OCI-LY7 (cell line): ENCODE results near the gene CALM1.

ENCODE experiments used
- CTCF ChIP-seq: fragments of 200-600 bp; sonication (generic); conservative IDR thresholded peaks from 2 replicates; pipeline ENCODE4 v1.5.1; 2014; ENCODE audit warnings: mild to moderate bottlenecking, antibody characterized with exemption, low read length, moderate library complexity, mixed read lengths
- EZH2phosphoT487 ChIP-seq: fragments of 200-600 bp; sonication (generic); IDR thresholded peaks from 2 replicates; pipeline ENCODE4 v1.6.1; 2018; ENCODE audit warnings: low read depth, borderline replicate concordance, mild to moderate bottlenecking, mixed run types, antibody characterized with exemption, low read length, moderate library complexity, mixed read lengths

DNA sequence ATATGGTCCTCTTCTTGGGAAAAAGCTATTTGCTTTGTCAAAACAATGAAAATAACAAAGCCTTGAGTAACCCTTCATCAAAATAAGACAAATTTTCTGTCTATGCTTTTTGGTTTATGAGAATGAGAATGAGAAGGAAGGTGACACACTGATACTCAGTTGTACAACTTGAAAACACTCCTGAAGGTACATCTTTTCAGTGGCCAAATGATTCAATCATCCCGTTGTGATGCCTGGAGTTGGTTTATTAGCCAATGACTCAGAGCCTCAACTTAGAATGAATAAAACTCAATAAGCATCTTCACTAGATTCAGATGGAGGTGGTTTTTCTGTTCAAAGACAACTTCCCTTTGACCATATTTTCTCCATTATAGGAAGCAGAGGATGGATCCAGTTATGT, 7.8 kb upstream of the CALM1 start:
- TF ChIP-seq CTCF (no peak), EZH2phosphoT487 (no peak)
